Astrocyte of the cerebellum (primary cell): Measurements from ENCODE around the gene ELOVL3.

Experiments
- DNase-seq: peaks from one replicate; pipeline ENCODE4 v3.0.0-alpha.2; 2011; ENCODE audit warnings: low read depth
- H3K4me3 ChIP-seq: 2 replicates; pipeline ENCODE4 v1.5.1; 2011; ENCODE audit warnings: mild to moderate bottlenecking, low read depth, low read length, moderate library complexity
- in situ Hi-C: cut with HindIII; loops from 2 replicates; pipeline ENCODE4 v1.10.0; 2017; ENCODE audit warnings: low sequenced_read_pairs
- TF ChIP-seq, protein P1 (sequence below): IDR thresholded peaks from 2 replicates; pipeline ENCODE4 v1.5.1; 2012; ENCODE audit warnings: low read length, low read depth, moderate library complexity, mild to moderate bottlenecking; ENCODE audit errors: missing control alignments

The ELOVL3 gene

GRCh38 chr10:102241444-102242117 lies 15.5 kb downstream of the ELOVL3 start, which contains the start of gene PITX3:
Gene PITX3, minus strand, starts transcription at chr10:102241512. Its CDS starts 9,432 bp downstream, at chr10:102232080.
- in situ Hi-C loops = no loop called here
- peak within 1 kb of the TSS; percentile 57 for H3K4me3 ChIP-seq

DNA sequence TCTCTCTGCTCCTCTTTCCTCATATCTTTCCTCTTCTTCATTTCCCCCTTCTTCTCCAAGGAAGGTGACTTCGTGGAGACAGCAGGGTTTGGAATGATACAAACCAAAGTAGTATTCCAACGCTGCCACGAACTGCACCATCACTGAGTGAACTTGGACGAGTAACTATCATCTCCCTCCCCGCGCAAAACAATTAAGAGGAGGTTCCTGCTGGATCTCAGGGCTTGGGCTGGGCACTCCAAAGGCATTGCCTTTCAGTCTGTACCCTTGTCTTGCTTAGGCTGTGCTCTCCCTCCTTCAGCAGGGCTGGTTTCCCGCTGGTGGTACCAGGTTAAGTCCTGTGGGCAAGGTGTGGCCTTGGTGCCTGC lies 16.0 kb downstream of the ELOVL3 start:
- no peak for DNase-seq
- TF ChIP-seq, protein P1, sequence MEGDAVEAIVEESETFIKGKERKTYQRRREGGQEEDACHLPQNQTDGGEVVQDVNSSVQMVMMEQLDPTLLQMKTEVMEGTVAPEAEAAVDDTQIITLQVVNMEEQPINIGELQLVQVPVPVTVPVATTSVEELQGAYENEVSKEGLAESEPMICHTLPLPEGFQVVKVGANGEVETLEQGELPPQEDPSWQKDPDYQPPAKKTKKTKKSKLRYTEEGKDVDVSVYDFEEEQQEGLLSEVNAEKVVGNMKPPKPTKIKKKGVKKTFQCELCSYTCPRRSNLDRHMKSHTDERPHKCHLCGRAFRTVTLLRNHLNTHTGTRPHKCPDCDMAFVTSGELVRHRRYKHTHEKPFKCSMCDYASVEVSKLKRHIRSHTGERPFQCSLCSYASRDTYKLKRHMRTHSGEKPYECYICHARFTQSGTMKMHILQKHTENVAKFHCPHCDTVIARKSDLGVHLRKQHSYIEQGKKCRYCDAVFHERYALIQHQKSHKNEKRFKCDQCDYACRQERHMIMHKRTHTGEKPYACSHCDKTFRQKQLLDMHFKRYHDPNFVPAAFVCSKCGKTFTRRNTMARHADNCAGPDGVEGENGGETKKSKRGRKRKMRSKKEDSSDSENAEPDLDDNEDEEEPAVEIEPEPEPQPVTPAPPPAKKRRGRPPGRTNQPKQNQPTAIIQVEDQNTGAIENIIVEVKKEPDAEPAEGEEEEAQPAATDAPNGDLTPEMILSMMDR = no peak
- in situ Hi-C loops = no loop called here
- peak overlapping the region; percentile 57 for H3K4me3 ChIP-seq

More at GRCh38 chr10:102241444-102242117, 15.5 kb downstream of the ELOVL3 start, which contains the start of gene PITX3:
- DNase-seq = peak; percentile 65
- TF ChIP-seq, protein P1 = no peak

DNA sequence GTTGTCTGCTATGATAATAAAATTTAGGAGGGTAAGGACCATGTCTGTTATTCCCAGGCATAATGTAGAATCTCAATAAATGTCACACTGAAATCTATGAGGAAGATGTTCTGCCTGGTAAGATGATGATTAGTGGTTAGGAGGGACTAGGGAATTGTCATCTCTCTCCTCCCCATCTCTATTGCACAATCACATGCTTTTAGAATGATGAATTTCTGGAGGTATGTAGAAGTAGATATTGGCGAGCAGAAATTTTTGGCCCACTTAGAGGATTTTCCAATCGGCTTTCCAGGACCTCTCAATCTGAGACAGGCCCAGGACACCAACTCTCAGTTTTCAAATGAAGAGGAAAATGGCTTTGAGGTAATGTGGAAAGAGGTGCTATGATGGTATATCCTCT lies 17.2 kb downstream of the ELOVL3 start:
- TF ChIP-seq, protein P1 = no peak
- H3K4me3 ChIP-seq = no peak overlapping the region
- no peak for DNase-seq
- in situ Hi-C loops = no loop called here

DNA sequence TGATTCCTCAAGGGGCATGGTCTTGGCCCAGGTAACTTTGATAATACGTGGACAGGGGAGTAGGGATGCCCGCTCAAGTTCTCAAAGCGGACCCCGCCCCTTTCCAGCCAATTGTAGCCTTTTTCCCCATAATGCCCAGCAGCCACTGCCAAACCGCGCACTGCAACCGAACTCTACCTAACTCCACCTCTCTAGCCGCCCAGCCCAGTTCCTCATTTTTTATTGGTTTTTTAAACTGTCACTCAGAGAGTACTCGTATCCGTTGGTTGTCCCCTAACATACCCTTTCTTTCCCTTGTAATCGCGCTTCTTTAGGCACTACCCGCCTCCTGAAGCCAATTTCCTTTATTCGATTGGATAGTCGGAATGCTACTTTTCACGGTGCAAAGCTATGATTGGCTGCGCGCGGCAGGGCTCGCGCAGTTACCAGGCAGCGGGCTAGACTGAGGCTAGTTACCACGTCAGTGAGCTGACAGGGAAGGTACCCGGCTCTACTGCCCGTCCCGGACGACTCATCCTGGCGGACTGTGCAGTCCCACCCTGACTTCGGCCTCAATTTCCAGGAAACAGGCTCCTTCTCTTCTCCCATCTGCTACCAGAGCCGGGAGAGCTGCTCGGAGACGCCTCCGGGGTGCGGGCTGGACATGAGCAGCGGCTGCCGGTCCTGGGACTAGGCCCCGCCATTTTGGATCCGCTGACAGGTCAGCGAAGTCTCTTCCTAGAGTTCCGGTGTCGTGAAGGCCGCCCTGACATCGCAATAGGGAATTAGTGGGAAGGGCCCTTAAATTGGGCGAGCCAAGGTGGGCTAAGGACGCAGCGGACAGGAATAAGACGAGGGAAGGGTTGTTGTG lies 19.2 kb downstream of the ELOVL3 start, which contains the start of gene GBF1:
TSS of gene GBF1 (plus strand) at position 451 of the 850 bp plus-strand sequence. CDS start 13,407 bp downstream, outside the sequence.
- peak; percentile 100 for DNase-seq
- TF ChIP-seq, protein P1 = no peak
- in situ Hi-C loops = no loop called here
- H3K4me3 ChIP-seq = peak within 1 kb of the TSS; percentile 98

GRCh38 chr10:102245932-102246251 lies 19.8 kb downstream of the ELOVL3 start:
- H3K4me3 ChIP-seq = peak overlapping the region; percentile 98
- TF ChIP-seq, protein P1 = no peak
- in situ Hi-C loops = no loop called here
- no peak for DNase-seq

GRCh38 chr10:102246261-102246660 lies 20.2 kb downstream of the ELOVL3 start:
- in situ Hi-C loops = no loop called here
- H3K4me3 ChIP-seq = peak overlapping the region; percentile 98
- DNase-seq = no peak
- TF ChIP-seq, protein P1 = no peak
